DMS114 treated with DMSO at 0.1 percent for 48 hours (cell line): ENCODE data around the gene DCAF12L2.
"Not testable (repeated sequence)": the region's sequence is repeated elsewhere in the genome, so short reads cannot be mapped to it uniquely, and the experiment has no call there.

Experiments
- DNase-seq: peaks from one replicate; lab custom pipeline; 2025; ENCODE audit not compliant: unreplicated experiment; lab: John Stamatoyannopoulos, UW

The DCAF12L2 gene

DNA sequence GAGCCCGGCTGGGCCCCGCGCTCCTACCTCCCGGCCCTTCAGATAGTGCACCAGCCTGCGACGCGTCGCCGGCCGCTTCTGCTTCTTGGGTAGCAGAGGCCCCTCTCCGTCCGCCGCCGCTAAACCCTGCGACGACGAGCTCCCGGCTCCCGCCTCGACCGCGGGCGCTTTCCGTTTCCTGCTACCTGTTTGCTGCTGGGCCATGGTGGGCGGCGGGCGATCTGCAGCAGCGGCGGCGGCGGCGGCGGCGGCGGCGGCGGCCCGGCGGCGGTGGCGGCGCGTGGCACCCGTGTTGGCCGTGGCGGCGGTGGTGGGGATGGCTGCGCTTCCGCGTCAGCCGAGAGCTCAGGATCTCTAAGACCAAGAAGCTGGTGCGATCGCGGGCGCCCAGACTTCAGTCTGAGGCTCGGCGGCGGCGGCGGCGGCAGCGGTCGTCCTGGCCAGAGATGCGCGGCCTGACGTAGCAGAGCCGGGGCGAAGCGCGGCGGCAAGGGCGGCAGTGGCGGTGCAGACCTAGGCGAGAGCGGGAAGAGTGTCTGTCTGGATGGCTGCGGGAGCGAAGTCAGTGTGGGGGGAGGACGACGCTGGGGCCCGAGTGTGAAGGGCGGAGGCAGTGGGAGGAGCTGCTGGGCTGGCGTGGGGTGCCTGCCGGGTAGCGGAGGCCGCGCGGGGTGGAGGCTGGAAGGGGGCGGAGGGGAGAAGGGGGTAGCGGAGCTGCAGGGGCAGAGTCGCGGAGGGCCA is at the start of gene DCAF12L2:
Gene DCAF12L2, minus strand, starts transcription at position 569 of the 741 bp plus-strand sequence. Its CDS starts 365 bp downstream, at position 204.
- DNase-seq = no peak

DNA sequence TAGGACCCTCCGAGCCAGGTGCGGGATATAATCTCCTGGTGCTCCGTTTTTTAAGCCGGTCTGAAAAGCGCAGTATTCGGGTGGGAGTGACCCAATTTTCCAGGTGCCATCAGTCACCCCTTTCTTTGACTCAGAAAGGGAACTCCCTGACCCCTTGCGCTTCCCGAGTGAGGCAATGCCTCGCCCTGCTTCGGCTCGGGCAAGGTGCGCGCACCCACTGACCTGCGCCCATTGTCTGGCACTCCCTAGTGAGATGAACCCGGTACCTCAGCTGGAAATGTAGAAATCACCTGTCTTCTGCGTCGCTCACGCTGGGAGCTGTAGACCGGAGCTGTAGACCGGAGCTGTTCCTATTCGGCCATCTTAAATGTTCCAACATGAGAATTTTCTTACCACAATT is 24.8 kb upstream of the DCAF12L2 start:
- DNase-seq = not testable (repeated sequence)

DNA sequence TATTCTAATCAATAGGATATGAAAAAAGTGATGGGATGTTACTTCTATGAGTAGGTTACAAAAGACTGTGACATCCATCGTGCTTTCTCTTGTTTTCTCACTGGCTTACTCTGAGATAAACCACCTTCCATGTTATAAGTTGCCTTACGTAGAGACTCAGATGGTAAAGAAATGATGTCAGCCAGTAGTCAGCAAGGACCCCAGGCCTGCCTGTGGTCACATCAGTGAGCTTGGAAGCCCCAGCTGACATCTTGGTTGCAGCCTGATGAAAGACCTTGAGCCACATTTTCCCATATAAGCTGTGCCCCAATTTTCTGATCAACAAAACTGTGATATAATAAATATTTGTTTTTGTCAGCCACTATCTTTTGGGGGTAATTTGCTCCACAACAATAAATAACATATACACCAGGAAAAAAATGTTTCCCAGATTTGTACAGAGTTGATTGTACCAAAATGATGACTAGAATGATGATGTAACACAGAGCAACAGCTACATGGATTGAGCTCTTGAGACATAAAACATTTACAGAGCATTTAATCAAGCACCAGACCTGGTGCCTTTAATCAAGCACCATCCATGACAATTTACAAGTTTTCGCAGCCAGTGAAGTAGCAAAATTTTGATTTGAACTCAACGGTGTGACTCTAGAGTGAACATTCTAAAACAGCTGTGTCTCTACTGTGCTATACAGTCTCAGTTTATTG is 11.2 kb upstream of the DCAF12L2 start:
- DNase-seq = no peak

DNA sequence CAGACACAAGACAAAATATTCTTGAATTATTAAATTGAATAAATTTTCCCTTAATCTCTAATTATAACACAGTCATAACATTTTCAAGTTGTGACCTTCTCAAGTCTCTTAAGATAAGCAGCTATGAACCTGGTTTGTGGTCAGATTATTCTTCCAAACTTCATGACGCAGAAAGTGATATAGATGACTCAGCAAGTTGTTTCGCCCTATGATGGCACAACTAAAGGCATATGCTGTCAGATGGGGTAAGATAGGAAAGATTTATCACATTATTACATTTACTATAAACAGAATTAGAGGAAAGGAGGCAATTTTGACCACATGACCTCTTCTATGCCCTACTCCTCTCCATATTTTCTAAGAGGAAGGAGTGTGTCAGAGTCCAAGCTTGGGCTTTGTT is 4.6 kb upstream of the DCAF12L2 start:
- DNase-seq = no peak

DNA sequence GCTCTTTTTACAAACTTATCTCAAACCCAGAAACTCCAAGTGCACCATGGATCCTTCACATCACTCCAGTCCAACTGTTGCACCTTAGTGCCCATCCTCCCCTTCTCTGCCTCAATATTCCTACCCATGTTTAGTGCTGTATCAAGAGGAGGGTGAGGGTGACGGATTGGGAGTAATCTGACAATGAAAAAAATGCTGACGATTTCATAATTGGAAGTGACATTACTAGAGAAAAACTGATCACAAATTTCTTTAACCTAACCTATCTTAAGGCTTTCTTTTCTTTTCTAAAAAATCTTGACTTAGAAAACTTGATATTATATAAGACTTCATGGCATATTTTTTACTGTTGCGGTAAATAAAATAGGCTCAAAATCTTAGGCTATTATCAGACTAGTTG is 1.5 kb upstream of the DCAF12L2 start:
- DNase-seq = no peak

DNA sequence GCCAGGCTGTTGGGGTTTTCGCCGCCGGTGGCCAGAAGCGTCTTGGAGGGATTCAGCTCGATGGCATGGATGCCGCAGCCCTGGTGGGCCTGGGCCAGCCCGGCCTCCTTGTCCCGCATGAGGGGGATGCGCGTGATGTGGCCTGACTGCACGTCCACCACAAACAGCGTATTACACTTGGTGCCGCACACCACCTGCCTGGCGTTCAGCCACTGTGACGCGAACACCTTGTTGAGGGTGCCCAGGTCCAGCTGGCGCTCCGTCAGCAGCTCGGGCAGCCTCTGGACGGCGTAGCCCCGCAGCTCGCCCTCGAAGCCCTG is 728 bp downstream of the DCAF12L2 start:
- no peak for DNase-seq

DNA sequence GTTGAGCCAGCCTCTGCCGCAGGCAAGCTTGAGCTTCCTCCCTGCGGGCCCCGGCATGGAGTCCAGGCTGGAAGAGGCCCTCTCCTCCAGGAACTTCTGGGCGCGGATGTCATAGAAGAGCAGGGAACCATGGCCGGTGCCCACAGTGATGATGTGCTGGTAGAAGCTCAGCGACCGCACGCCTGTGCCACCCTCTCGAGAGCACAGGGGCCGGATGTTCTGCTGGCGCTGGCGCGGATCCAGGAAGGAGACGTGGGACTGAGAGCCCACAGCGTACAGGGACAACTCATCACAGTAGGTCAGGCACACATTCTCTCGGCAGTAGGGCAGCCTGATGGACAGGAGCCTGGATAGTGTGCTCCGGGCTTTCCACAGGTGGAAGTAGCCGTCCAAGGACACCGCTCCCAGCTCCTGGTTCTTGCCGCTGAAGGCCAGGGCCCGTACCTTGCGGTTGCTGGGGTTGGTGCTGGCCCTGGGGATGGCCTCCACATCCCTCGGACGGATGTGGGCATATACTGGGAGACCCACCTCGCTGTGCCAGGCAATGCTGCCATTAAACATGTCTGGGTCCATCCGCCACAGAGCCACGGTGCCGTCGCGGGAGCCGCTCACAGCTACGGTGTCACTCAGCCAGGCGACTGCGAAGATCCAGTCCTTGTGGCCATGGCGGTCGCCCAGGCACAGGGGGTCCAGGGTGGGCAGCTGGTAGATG is 1.2 kb downstream of the DCAF12L2 start:
- DNase-seq = no peak

DNA sequence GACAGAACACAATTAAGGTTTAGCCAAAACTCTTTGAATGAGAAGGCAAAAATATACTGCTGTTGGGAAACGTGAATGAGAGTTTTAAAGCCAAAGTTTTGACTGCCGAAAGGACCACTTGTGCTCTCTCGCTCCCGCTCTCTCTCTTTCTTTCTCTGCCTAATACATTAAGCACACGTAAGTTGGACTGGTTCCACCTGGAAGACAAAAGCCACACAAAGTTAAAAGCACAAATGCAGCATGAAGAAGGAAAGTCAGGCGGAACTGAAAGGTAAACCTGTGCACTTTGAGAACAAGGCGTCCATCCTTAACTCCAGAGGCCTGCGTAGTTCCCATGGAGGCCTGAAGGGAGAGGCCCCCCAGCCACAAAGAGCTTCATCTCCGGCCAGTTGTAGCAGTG is 1.9 kb downstream of the DCAF12L2 start:
- no peak for DNase-seq

DNA sequence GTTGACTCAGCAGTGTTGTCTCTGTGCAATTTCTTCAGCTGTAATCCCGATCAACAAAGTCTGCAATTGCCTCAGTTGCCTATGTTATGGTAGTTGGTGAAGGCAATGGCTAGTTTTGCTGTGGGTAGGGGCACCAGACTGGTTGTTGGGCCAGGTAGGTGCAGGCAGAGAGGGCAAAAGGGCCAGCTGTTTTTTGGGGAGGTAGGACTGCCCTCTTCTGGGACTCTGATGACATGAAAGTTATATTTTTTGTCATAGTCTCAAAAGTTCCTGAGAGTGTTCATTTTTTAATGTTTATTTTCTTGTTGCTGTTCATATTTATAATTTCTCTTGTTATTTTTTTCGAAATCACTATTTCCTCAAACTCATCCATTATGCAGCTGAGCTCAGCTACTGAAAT is 25.1 kb downstream of the DCAF12L2 start:
- no peak for DNase-seq

DNA sequence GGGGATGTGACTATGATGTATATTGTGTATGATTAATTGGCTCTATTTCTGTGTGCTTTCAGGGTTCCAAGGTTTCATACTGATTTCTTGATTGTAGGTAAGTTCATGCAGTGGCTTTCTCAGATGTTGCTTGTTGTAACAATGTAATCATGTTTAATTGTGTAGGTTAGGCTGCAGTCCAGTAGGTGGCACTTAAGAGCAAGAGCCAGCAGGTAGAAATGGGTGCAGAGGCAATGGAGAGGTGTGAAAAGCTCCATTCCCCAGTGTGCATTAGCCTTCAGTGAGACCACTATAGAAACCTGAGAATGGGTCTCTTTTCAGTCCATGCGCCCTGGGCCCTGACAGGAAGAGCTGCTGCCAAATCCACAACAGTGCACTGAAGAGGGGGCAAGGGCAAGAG is 28.2 kb downstream of the DCAF12L2 start:
- no peak for DNase-seq

DNA sequence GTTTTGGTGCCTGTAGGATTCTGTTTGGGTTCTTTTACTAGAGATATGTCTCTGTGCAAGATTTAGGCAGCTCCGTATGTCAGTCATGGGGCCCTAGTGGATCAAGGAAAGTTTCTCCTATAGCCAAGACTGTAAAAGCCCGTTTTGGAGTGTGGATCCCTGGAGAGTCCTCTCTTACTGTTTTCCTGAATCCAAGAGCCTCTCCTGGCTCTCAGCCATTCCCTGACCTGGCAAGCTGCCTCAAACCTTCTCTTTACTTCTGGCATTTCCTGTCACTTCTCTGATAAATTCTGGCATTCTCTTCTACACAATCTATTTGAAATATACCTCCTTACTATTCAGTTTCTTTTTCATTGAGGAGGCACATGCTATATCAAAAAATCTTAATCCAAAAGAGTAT is 41.4 kb downstream of the DCAF12L2 start:
- DNase-seq = no peak
